GM18861 (cell line): ENCODE measurements around the gene ABI1.

Experiments
- ATAC-seq: cut with Tn5 transposase; IDR thresholded peaks from one replicate; pipeline ENCODE4 v1.9.1; 2021; ENCODE audit not compliant: unreplicated experiment

Gene ABI1

GRCh38 chr10:26776258-26776657 is 84.5 kb downstream of the ABI1 start:
- ATAC-seq = no peak

- no peak for ATAC-seq
Observed at GRCh38 chr10:26773633-26774032, 87.1 kb downstream of the ABI1 start.

GRCh38 chr10:26770069-26770468 is 90.7 kb downstream of the ABI1 start:
- no peak for ATAC-seq

- no peak for ATAC-seq
Observed at GRCh38 chr10:26765549-26765948, 95.2 kb downstream of the ABI1 start.

GRCh38 chr10:26759008-26759407 is 101.8 kb downstream of the ABI1 start:
- ATAC-seq = no peak

- ATAC-seq = peak; percentile 88
Observed at GRCh38 chr10:26755443-26755903, 105.3 kb downstream of the ABI1 start.

GRCh38 chr10:26746061-26746460 is 114.7 kb downstream of the ABI1 start:
- no peak for ATAC-seq

- no peak for ATAC-seq
Observed at GRCh38 chr10:26743841-26744240, 116.9 kb downstream of the ABI1 start.

GRCh38 chr10:26743091-26743490 is 117.7 kb downstream of the ABI1 start:
- no peak for ATAC-seq

GRCh38 chr10:26741368-26741767 is 119.4 kb downstream of the ABI1 start:
- ATAC-seq = no peak

GRCh38 chr10:26739071-26739631 is 121.6 kb downstream of the ABI1 start:
- ATAC-seq = peak; percentile 28

- ATAC-seq = no peak
Observed at GRCh38 chr10:26738301-26738911, 122.4 kb downstream of the ABI1 start.

- peak; percentile 72 for ATAC-seq
Observed at GRCh38 chr10:26737730-26738129, 123.0 kb downstream of the ABI1 start.

- no peak for ATAC-seq
Observed at GRCh38 chr10:26735435-26735834, 125.3 kb downstream of the ABI1 start.

GRCh38 chr10:26733750-26734568 is 126.8 kb downstream of the ABI1 start:
- ATAC-seq = no peak

GRCh38 chr10:26730552-26730951 is 130.2 kb downstream of the ABI1 start:
- no peak for ATAC-seq

- no peak for ATAC-seq
Observed at GRCh38 chr10:26729395-26729794, 131.4 kb downstream of the ABI1 start.

GRCh38 chr10:26728957-26729356 is 131.8 kb downstream of the ABI1 start:
- ATAC-seq = no peak

GRCh38 chr10:26727005-26727404 is 133.8 kb downstream of the ABI1 start:
- no peak for ATAC-seq

GRCh38 chr10:26725837-26726727 is 134.7 kb downstream of the ABI1 start:
- ATAC-seq = no peak

GRCh38 chr10:26723016-26723415 is 137.7 kb downstream of the ABI1 start:
- ATAC-seq = no peak
